GM23338 (cell line): ENCODE data around the gene INPP4B. TPM values are rescaled to one million over a fixed set of nuclear protein-coding genes. Genes with fewer than 3 reads are reported as not detected.

Experiments
- ATAC-seq: fragments of 200-7000 bp; cut with Tn5 transposase; 3 replicates; pipeline ENCODE4 v1.9.1; 2020
- DNase-seq: peaks from one replicate; pipeline ENCODE4 v3.0.0-alpha.2; 2015; ENCODE audit warnings: low spot score
- H2AFZ ChIP-seq: fragments of 200-600 bp; sonication (generic); 2 replicates; pipeline ENCODE4 v1.8.0; 2016; ENCODE audit warnings: antibody characterized with exemption, mild to moderate bottlenecking, moderate library complexity
- H3F3A ChIP-seq: fragments of 200-600 bp; sonication (generic); replicated peaks from 2 replicates; pipeline ENCODE4 v1.8.0; 2017; ENCODE audit warnings: antibody characterized with exemption, mixed run types, low read depth
- H3K27ac ChIP-seq: fragments of 200-600 bp; sonication (generic); 2 replicates; pipeline ENCODE4 v1.6.1; 2016; ENCODE audit warnings: low read depth
- H3K27me3 ChIP-seq: fragments of 200-600 bp; sonication (generic); 2 replicates; pipeline ENCODE4 v1.8.0; 2016; ENCODE audit warnings: mild to moderate bottlenecking, mixed run types, moderate library complexity; ENCODE audit not compliant: insufficient read depth
- H3K36me3 ChIP-seq: fragments of 200-600 bp; sonication (generic); 2 replicates; pipeline ENCODE4 v1.8.0; 2016; ENCODE audit warnings: mild to moderate bottlenecking; ENCODE audit not compliant: insufficient read depth
- H3K4me1 ChIP-seq: fragments of 200-600 bp; sonication (generic); 2 replicates; pipeline ENCODE4 v1.8.0; 2016; ENCODE audit warnings: mild to moderate bottlenecking, moderate library complexity; ENCODE audit not compliant: insufficient read depth
- H3K4me2 ChIP-seq: fragments of 200-600 bp; sonication (generic); 2 replicates; pipeline ENCODE4 v1.7.1; 2017; ENCODE audit warnings: mixed run types
- H3K4me3 ChIP-seq: fragments of 200-600 bp; sonication (generic); 2 replicates; pipeline ENCODE4 v1.6.1; 2016; ENCODE audit warnings: mixed run types
- H3K79me2 ChIP-seq: fragments of 200-600 bp; sonication (generic); replicated peaks from 2 replicates; pipeline ENCODE4 v1.8.0; 2017; ENCODE audit warnings: mild to moderate bottlenecking; ENCODE audit not compliant: insufficient read depth
- H3K9me2 ChIP-seq: fragments of 200-600 bp; sonication (generic); 2 replicates; pipeline ENCODE4 v1.8.0; 2017; ENCODE audit not compliant: insufficient read depth
- H4K20me1 ChIP-seq: fragments of 200-600 bp; sonication (generic); replicated peaks from 2 replicates; pipeline ENCODE4 v1.8.0; 2017; ENCODE audit warnings: mild to moderate bottlenecking; ENCODE audit not compliant: insufficient read depth
- H3K27ac Mint-ChIP-seq: 2 replicates; pipeline ENCODE4 v1.8.0; 2020; ENCODE audit warnings: inconsistent platforms, mild to moderate bottlenecking, moderate library complexity, mixed read lengths
- H3K27me3 Mint-ChIP-seq: 3 replicates; pipeline ENCODE4 v1.8.0; 2022; ENCODE audit warnings: low read depth, mild to moderate bottlenecking, moderate library complexity, mixed read lengths, inconsistent platforms; ENCODE audit not compliant: insufficient read depth, poor library complexity
- H3K36me3 Mint-ChIP-seq: 3 replicates; pipeline ENCODE4 v1.8.0; 2021; ENCODE audit warnings: low read depth, mild to moderate bottlenecking, inconsistent platforms, moderate library complexity, mixed read lengths
- H3K4me1 Mint-ChIP-seq: 3 replicates; pipeline ENCODE4 v1.8.0; 2020; ENCODE audit warnings: mild to moderate bottlenecking, inconsistent platforms, mixed read lengths
- H3K4me3 Mint-ChIP-seq: 3 replicates; pipeline ENCODE4 v1.8.0; 2021; ENCODE audit warnings: moderate library complexity, mild to moderate bottlenecking, inconsistent platforms, mixed read lengths
- H3K9me3 Mint-ChIP-seq: 3 replicates; pipeline ENCODE4 v1.8.0; 2020; ENCODE audit warnings: moderate library complexity, mild to moderate bottlenecking, inconsistent platforms, mixed read lengths
- CREB1 ChIP-seq: fragments of 250-450 bp; sonication (Bioruptor Pico); IDR thresholded peaks from 2 replicates; pipeline ENCODE4 v1.5.0; 2020; ENCODE audit warnings: low read depth, mild to moderate bottlenecking, moderate library complexity
- CTCF ChIP-seq, 2 experiments: fragments of 200-600 bp in 1 of 2; sonication (generic) in 1 of 2; conservative IDR thresholded peaks; 2 replicates each; pipeline versions ENCODE4 v1.5.1 to v1.6.1; 2016 to 2017; ENCODE audit warnings: antibody characterized with exemption in 2 of 2, low read depth in 2 of 2, mild to moderate bottlenecking in 2 of 2, moderate library complexity in 1 of 2
- ETS1 ChIP-seq: IDR thresholded peaks from 2 replicates; pipeline ENCODE4 v1.6.1; 2016; ENCODE audit warnings: antibody characterized with exemption
- EZH2 ChIP-seq: fragments of 200-600 bp; sonication (generic); IDR thresholded peaks from one replicate; pipeline ENCODE4 v1.8.0; 2017; ENCODE audit warnings: antibody characterized with exemption, mild to moderate bottlenecking, low read depth; ENCODE audit not compliant: unreplicated experiment
- EZH2phosphoT487 ChIP-seq: fragments of 200-600 bp; sonication (generic); IDR thresholded peaks from one replicate; pipeline ENCODE4 v1.8.1; 2018; ENCODE audit warnings: antibody characterized with exemption; ENCODE audit not compliant: unreplicated experiment
- JUNB ChIP-seq: IDR thresholded peaks from one replicate; pipeline ENCODE4 v1.6.1; 2016; ENCODE audit warnings: antibody characterized with exemption; ENCODE audit not compliant: unreplicated experiment
- NANOG ChIP-seq: IDR thresholded peaks from 2 replicates; pipeline ENCODE4 v1.6.1; 2016; ENCODE audit warnings: antibody characterized with exemption, borderline replicate concordance
- POLR2AphosphoS5 ChIP-seq: IDR thresholded peaks from 2 replicates; pipeline ENCODE4 v1.6.1; 2016; ENCODE audit warnings: antibody characterized with exemption, low read depth
- REST ChIP-seq: IDR thresholded peaks from one replicate; pipeline ENCODE4 v1.6.1; 2018; ENCODE audit warnings: antibody characterized with exemption; ENCODE audit not compliant: unreplicated experiment
- STAT1 ChIP-seq: IDR thresholded peaks from one replicate; pipeline ENCODE4 v1.6.1; 2016; ENCODE audit warnings: antibody characterized with exemption; ENCODE audit not compliant: unreplicated experiment
- ZNF114 ChIP-seq: fragments of 250-450 bp; sonication (Bioruptor Pico); IDR thresholded peaks from 2 replicates; pipeline ENCODE4 v1.5.0; 2020; ENCODE audit warnings: mild to moderate bottlenecking, moderate library complexity
- ZNF331 ChIP-seq: fragments of 250-450 bp; sonication (Bioruptor Pico); IDR thresholded peaks from 2 replicates; pipeline ENCODE4 v1.5.0; 2020; ENCODE audit warnings: low read depth, mild to moderate bottlenecking, moderate library complexity
- ZNF462 ChIP-seq: fragments of 250-450 bp; sonication (Bioruptor Pico); IDR thresholded peaks from 2 replicates; pipeline ENCODE4 v1.5.0; 2020; ENCODE audit warnings: mild to moderate bottlenecking, moderate library complexity
- polyA plus RNA-seq: library from polyadenylated mRNA; unstranded; fragments of >200 nt; fragmentation: Nextera tagmentation; extraction: Ambion mirVana; gene quantifications from 2 replicates; pipeline ENCODE4 v1.2.1, GENCODE V29; 2016
- total RNA-seq: library from RNA; depleted of rRNA; stranded (reverse); fragments of >200 nt; shearing (Covaris generic); gene quantifications from 2 replicates; pipeline ENCODE4 v1.2.3, GENCODE V29; 2014

INPP4B gene
- total and polyA plus RNA-seq, 2 experiments from 2014 or later = 0.11 to 0.14 TPM

- Mint-ChIP-seq H3K36me3 (no peaks in the 10 kb centered on the region), H3K4me1 (peaks cover 47% of the 10 kb centered on the region), H3K27ac (no peak overlapping the region), H3K27me3 (no peaks in the 10 kb centered on the region), H3K9me3 (no peaks in the 10 kb centered on the region), H3K4me3 (no peak overlapping the region)
- peaks cover 44% of the 10 kb centered on the region for H3K4me1 ChIP-seq
- H3K27me3 ChIP-seq = no peaks in the 10 kb centered on the region
- TF ChIP-seq POLR2AphosphoS5 (no peak), ZNF331 (CRISPR knock-in tag) (no peak), ZNF114 (no peak), ETS1 (no peak), CREB1 (CRISPR knock-in tag) (no peak), JUNB (no peak), CTCF (conservative IDR thresholded peaks at IDR 0.05; ENCODE audit: low read depth in 2 of 2) (no peak), EZH2 (no peak), EZH2phosphoT487 (no peak), REST (no peak), ZNF462 (CRISPR knock-in tag) (no peak), NANOG (no peak), STAT1 (no peak)
- H3K4me3 ChIP-seq = no peak overlapping the region
- DNase-seq = no peak
- H4K20me1 ChIP-seq = no peaks in the 10 kb centered on the region
- H3K4me2 ChIP-seq = no peak overlapping the region
- no peaks in the 10 kb centered on the region for H3K79me2 ChIP-seq
- H3K27ac ChIP-seq = no peak overlapping the region
- H3K9me2 ChIP-seq = no peaks in the 10 kb centered on the region
- no peaks in the 10 kb centered on the region for H3F3A ChIP-seq
- ATAC-seq = no peak
- H3K36me3 ChIP-seq = no peaks in the 10 kb centered on the region
- no peak overlapping the region for H2AFZ ChIP-seq
Observed at GRCh38 chr4:142406499-142406835, 439.6 kb downstream of the INPP4B start.
